Occipital lobe (tissue), 2 donors: ENCODE data around the gene NFASC. TPM values are rescaled to one million over a fixed set of nuclear protein-coding genes. Genes with fewer than 3 reads are reported as not detected.

Source experiments
- DNase-seq: peaks from one replicate; lab custom pipeline; 2025; lab: John Stamatoyannopoulos, UW
- total RNA-seq: library from RNA; depleted of rRNA; stranded (reverse); fragments of >200 nt; gene quantifications from one replicate; pipeline ENCODE4 v1.2.3, GENCODE V29; 2014

Gene NFASC
- total RNA-seq, 1 donor from 2014 or later = 32.4 TPM

DNA sequence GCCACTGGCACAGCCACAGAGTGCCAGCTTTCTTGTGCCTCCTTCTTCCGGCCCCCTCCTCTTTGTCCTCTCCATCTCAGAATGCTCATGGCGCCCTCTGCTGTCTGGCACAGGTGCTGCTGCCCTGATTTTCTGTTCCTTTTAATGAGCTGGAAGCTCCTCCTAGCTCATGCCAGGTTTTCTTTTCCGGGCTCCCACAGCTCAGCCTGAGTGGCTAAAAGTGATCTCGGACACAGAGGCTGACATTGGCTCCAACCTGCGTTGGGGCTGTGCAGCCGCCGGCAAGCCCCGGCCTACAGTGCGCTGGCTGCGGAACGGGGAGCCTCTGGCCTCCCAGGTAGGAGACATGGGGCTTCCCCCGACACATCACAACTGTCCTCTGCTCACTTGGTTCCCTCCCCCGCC lies 191.0 kb downstream of the NFASC start:
- peak; percentile 75 for DNase-seq

DNA sequence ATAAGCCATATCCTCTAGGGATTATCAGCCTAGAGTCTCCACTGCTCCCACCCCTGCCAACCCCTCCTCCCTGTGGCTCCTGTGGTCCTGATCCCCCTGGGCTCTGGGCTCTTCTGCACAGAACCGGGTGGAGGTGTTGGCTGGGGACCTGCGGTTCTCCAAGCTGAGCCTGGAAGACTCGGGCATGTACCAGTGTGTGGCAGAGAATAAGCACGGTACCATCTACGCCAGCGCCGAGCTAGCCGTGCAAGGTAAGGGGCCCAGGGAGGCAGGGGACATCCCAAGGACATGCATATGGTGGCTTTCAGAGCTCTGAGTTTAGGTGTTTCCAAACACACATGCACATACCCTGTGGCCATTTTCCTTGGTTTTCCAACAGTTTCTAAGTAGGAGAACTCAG lies 191.7 kb downstream of the NFASC start:
- no peak for DNase-seq

DNA sequence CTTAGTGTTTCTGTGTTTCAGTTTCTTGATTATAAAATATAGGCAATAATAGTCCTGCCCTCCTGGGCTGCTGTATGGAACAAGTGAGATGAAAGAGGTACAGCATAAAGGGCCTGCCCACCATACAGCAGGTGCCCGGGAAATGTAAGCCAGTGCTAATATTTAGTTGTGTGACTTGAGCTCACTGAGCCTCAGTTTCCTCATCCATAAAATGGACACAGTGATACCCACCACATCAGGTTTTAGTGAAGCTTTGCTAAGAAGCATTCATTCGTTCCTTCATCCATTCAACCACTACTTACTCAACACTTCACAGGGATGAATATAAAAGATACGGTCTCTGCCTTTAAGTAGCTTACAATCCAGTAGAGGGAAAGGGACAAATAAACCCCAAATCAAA lies 192.2 kb downstream of the NFASC start:
- no peak for DNase-seq

DNA sequence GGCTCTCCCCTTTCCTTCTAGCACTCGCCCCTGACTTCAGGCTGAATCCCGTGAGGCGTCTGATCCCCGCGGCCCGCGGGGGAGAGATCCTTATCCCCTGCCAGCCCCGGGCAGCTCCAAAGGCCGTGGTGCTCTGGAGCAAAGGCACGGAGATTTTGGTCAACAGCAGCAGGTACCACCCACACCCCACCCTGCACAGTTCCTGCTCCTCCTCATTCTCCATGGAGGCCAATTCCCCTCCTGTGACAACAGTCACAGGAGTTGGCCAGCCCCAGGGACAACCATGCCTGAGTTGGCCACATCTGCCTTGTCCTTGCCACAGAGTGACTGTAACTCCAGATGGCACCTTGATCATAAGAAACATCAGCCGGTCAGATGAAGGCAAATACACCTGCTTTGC lies 193.6 kb downstream of the NFASC start:
- no peak for DNase-seq

DNA sequence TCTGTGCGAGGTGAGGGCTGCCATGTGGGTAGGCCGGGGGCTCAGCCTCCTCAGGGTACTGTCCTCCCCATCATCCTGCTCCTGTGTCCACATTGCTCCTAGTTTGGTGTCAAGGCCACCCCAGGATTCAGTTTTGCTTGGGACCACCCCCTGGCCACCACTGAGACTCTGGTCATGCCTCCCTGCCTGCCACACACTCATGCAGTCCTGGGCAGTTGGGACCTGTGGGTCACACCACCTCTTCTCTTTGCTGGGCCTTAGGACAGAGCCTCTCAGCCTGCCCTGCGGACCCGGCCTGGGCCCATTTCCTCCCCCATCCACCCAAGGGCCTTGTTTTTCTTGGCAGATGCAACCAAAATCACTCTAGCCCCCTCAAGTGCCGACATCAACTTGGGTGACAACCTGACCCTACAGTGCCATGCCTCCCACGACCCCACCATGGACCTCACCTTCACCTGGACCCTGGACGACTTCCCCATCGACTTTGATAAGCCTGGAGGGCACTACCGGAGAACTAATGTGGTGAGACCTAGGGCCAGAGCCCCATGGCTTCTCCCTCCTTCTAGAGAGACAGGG lies 194.2 kb downstream of the NFASC start:
- no peak for DNase-seq

DNA sequence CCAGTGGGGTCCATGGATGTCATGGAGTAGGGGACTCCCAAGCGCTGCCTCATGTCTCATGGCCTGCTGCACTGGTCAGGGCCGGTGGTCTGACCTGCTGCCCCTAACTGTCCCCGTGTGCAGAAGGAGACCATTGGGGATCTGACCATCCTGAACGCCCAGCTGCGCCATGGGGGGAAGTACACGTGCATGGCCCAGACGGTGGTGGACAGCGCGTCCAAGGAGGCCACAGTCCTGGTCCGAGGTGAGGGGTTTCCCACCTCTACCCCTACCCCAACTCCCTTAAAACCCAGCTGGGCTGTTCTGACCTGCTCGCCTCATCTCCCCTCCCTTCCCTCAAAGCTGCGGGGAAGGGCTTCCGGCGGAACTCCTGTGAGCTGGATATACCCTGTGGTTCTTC lies 195.0 kb downstream of the NFASC start:
- no peak for DNase-seq

DNA sequence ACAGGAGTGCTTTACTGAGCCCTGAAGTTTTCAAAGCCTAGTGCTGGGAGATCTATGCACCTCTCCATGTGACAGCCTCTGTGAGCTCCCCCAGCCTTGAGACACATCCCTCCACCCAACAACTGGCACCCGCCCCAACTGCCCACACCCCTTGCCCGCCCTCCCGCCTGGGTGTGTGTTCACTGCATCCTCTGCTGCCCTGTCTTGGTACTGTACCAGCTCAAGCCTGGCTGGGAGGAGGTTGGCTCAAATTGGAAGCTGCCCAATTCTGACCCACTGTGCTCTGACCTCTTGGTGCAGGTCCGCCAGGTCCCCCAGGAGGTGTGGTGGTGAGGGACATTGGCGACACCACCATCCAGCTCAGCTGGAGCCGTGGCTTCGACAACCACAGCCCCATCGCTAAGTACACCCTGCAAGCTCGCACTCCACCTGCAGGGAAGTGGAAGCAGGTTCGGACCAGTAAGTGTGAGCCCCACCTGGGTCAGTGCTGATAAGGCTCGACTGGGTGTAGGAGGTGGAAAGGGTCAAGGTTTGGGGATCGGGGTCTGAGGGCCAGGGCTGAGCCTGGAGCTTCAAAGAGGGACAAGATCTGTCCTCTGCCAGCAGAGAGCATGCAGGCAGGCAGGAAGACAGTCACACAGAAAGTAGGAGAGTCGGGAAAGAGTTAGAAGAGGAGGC lies 195.6 kb downstream of the NFASC start:
- no peak for DNase-seq

DNA sequence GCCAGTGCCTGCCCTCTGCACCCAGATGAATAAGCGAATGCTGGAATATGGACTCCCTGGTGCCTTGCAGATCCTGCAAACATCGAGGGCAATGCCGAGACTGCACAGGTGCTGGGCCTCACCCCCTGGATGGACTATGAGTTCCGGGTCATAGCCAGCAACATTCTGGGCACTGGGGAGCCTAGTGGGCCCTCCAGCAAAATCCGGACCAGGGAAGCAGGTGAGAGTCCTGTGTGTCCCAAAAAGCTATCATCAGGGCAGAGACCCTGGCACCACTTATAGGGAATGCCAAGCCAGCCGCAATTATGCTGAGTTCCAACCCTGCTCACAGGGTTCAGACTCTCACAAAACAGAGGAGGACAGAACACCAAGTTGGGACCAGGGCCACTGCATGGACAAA lies 196.4 kb downstream of the NFASC start:
- DNase-seq = no peak

DNA sequence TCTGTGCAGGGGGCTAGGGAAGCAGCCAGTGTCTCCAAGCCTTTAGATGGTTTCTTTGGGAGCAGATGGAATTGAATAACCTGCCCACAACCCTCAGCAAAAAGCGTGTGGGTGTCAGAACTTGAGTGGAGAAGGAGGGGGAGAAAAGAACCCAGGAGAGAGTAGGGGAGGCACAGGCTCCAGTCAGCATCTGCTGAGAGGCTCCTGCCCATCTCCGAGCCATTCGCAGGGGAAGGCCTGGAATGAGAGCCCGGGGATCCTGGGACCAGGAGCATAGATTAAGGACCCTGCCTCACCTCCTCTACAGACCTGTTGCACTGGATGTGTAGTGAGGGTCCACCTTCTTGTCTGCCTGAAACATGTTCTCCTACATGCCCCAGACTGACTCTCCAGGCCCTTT lies 197.3 kb downstream of the NFASC start:
- DNase-seq = no peak

DNA sequence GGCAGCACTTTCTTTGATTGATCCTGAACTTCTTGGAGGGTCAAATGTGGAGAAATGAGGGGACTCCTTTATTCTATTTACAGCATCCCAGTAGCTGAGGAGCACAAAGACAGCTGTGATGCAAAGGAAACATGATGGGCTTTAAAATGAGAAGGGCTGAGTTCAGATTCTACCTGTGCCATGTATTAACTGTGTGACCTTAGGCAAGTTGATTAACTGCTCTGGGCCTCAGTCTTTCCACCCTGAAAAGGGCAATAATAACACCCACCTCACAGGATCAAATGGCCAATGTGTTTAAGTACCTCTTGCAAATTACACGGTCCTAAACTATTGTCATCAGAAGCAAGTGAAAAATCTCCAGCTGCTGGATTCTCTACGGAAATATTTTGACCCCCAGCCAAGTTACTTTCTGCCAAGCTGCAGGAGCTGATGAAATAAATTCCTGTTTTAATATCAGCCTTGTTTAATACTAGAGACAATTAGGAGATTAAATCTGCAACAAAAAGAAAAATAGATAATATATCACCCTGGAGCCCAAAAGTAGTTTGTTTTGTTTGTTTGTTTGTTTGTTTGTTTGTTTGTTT lies 197.9 kb downstream of the NFASC start:
- DNase-seq = no peak

DNA sequence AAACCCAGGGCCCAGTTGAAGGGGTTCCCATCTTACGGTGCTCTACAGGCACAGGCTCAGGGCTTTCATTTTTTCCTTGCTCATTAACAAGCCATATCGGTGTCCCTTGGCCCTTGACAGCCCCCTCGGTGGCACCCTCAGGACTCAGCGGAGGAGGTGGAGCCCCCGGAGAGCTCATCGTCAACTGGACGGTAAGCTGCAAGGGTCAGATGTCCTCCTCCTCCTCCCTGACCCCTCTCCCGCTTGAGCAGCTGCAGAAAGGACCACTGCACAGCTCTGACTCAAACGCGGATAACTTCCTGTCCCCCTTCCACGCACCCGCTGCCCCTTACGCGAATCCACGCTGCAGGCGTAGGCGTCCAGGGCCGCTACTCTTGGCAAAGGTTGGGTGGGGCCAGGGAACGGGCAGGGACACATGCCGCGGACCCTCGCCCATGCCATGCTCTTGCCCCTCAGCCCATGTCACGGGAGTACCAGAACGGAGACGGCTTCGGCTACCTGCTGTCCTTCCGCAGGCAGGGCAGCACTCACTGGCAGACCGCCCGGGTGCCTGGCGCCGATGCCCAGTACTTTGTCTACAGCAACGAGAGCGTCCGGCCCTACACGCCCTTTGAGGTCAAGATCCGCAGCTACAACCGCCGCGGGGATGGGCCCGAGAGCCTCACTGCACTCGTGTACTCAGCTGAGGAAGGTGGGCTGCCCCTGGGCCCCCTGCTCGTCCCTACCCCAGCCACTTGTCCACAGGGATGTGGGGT lies 198.9 kb downstream of the NFASC start:
- no peak for DNase-seq

DNA sequence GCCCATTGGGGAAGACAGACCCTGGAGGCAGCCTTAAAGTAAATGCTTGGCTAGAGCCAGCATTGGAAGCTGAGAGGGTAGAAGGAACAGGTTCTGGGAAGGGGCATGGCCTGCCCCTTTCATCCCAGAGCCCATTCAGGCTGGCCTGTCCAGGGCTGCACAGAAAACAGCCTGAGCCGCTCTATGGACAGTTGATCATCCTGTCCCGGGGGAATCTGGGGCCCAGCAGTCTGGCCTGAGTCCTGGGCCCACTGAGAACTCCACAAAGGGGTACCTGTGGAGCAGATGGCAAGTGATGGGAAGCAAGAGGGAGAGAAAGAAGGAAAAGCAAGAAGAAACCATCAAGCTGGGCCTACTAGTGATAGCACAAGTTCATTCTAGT lies 200.4 kb downstream of the NFASC start:
- no peak for DNase-seq

DNA sequence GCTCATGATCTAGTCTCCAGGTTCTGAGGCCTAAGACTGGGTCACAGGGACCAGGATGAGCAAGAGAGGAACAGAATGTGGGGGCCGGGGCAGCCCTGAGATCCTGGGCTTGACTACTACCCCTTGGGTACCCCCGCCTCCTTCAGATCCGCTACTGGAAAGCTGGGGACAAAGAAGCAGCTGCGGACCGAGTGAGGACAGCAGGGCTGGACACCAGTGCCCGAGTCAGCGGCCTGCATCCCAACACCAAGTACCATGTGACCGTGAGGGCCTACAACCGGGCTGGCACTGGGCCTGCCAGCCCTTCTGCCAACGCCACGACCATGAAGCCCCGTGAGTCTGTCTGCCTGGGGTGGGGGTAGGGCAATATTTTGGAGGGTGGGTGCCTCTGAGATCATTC lies 201.1 kb downstream of the NFASC start:
- DNase-seq = no peak

DNA sequence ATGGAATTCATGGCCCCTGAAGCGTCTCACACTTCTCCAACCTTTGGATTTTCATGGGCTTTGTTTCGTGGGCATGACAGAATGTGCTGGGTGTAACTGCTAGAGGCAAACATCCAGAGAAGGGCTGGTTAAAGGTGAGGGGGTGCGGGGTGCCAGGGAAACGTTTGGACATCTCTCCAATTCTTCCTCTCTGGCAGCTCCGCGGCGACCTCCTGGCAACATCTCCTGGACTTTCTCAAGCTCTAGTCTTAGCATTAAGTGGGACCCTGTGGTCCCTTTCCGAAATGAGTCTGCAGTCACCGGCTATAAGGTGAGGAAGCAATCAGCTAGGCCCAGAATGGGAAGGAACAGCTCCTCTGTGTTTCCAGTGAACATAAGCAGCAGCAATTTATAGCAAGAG lies 201.6 kb downstream of the NFASC start:
- no peak for DNase-seq

Other genes starting within 250 kb of the NFASC start
- gene LRRN2, start 185.1 kb upstream of the NFASC start, total RNA-seq = 12.8 TPM
- gene CNTN2, start 172.3 kb downstream of the NFASC start, total RNA-seq = 22.8 TPM
- 3.4 TPM for gene TMEM81, start 213.6 kb downstream of the NFASC start, total RNA-seq